ELR (cell line): ENCODE results near the gene CLPSL1.

Experiments
- DNase-seq: peaks from one replicate; pipeline ENCODE4 v3.0.0-alpha.2; 2015; ENCODE audit warnings: low read depth

CLPSL1 gene

GRCh38 chr6:35797837-35798526, 17.2 kb downstream of the CLPSL1 start:
- DNase-seq, result no peak

GRCh38 chr6:35798706-35799105, 17.9 kb downstream of the CLPSL1 start:
- no peak for DNase-seq

- no peak for DNase-seq
Observed at GRCh38 chr6:35801148-35801547, 20.3 kb downstream of the CLPSL1 start.

DNA sequence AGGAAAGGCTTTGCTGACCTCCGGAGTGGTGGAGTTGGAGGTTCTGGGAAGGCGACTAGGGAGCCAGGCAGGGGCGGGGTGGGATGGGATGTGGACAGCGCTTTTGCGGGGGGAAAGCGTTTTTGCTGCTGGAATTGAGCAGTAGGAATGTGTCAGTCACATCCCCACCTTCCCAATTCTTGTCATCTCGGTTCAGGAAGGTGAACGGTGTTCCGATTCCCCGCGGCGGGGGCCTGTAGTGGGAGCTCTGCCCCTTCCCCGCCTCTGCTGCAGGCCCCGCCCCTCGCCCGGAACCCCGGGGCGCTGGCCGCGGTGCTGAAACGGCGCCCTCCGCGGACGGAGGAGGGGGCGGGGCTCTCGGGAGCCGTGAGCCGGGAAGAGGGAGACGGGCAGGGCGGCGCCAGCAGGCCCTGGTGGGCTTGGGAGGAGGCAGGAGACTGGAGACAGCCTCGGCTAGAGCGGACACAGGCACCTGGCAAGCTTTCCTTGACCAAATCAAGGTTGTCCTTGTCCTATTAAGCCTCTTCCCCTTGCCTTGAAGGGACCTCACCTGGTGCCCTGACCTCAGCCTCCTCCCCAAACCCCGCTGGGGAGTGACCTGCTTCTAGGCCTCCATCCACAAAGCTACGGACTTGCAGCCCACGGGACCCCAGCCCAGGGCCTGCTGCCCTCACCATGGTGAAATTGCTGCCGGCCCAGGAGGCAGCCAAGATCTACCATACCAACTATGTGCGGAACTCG, 24.3 kb downstream of the CLPSL1 start, which contains the start of gene LHFPL5:
LHFPL5 (plus strand) TSS at position 357 of the 741 bp plus-strand sequence; CDS start at position 676, 319 bp downstream.
- DNase-seq, result peak; percentile 48

DNA sequence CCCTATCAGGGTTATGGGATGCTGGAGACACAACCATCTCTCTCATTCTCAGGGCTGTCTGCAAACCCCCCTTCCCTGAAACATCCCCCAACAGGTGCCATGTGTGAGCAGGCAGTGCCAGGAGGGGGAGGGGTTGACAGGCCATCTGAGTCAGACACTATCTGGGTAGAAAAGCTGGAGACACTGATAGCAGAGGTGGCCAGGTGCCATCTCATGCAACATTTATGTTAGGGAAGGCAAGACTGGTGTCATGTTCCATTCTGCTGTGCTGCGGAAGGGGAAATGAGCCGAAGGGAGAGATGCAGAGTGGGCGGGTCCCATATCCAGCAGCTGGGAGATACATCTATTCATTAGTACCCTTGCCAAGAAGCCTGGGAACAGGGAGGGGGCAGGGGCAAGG, 27.9 kb downstream of the CLPSL1 start:
- no peak for DNase-seq

DNA sequence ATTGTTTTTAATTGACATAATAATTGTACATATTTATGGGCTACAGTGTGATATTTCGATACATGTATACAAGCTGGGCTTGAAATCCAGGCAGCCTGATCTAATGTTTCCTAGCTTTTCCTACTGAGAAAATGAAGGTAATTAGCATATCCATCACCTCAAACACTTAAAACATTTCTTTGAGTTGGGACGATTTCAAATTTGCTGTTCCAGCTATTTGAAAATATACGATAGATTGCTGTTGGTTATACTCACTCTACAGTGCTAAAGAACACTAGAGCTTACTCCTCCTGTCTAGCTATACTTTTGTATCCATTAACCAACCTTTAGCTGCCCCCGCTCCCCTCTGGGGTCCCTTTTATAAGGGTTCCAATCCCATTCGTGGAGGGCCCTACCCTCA, 29.0 kb downstream of the CLPSL1 start:
- no peak for DNase-seq

- DNase-seq, result peak; percentile 80
Observed at GRCh38 chr6:35810971-35811698, 30.3 kb downstream of the CLPSL1 start.

DNA sequence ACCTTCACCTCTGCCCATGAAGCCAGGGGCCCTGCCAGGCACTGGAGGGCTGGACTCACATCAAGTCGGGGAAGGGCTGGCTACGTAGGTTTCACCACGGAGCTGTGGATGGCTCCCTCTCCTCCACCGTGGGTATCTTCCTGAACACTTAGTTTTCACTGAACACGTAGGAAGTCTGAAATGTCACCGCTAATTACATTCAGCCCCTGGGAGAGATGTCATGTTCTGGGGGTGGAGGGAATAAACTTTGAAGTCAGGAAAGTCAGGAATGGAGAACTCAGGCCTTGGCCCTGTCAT, 30.8 kb downstream of the CLPSL1 start:
- DNase-seq, result no peak

GRCh38 chr6:35817515-35817914, 36.7 kb downstream of the CLPSL1 start:
- DNase-seq, result no peak

DNA sequence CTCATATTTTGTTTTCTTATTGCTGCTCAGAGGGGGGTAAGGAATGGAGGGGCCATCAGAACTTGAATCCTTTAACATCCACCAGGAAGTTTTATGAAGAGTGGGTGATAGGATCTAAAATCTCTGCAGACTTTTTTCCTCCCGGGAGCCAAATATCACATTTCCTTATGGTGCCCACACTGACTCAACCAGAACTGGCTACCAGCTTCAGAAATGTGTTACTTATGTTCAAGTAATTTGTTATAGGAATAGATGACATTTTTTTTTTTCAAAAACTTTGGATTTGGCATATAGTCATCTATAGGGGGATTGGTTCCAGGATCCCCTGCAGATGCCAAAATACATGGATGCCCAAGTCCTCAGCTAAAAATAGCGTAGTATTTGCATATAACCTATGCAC, 42.8 kb downstream of the CLPSL1 start:
- DNase-seq, result no peak

GRCh38 chr6:35824552-35825192, 43.9 kb downstream of the CLPSL1 start:
- DNase-seq, result no peak

DNA sequence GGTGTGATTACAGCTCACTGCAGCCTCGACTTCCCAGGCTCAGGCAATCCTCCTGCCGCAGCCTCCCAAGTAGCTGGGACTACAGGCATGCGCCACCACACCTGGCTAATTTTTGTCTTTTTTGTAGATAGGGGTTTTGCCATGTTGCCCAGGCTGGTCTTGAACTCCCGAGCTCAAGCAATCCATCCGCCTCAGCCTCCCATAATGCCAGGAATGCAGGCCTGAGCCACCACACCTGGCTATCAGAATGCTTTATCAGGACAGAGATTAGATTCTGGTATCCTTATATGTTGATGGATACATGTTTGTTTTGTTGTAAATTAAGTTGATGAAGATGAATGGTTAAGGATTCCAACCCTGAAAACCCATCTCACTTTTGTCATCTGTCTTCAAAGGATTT, 48.5 kb downstream of the CLPSL1 start:
- DNase-seq, result no peak

DNA sequence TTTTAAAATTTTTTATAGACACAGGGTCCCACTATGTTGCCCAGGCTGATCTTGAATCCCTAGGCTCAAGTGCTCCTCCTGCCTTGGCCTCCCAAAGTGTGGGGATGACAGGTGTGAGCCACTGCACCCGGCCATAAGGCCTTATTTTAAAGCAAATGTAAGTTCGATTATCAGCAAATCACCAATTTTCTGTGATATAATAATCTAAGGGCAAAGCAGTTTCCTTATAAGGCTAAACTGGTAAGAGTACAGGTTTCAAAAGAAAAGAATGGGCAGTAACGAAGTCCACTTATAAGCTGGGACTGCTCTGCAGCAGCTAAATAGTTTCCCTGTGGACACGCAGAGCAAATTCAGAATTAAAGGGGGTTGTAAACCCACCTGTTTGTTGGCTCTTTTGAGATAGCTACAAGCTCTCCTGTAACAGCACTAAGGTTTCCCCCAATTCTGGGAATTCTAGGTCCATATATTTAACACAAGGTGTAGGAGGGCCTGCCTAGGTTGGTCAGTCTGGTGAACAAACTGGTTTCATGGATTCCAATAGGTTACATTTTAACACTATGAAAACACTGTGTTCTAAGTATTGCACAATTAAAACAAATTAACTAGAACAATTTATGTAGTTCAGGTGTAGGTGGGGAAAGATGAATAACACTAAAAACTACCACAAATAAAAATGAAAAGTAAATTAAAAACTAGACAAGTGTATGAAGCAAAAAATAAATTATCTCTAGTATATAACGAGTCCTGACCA, 50.6 kb downstream of the CLPSL1 start:
- DNase-seq, result no peak

DNA sequence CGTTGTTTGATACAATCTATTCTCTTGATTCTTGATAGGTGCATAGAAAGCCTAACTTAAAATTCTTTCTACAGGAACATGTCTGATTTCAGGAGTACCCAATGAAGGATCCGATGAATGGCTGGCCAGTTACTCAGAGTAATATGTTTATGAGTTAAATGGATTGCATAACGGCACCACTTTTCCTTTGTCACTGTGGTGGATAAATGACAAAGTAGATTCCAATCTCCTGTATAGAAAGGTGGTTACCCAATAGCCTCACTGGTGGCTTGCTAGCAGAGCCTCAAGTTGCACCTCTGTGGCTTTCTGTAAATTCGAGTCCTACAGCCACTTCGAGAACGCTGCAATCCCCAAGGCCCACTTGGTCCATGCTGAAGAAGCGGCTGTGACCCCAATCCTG, 52.7 kb downstream of the CLPSL1 start:
- peak; percentile 48 for DNase-seq
